Uterus (tissue), 4 donors: ENCODE data around the gene LTBP1. TPM values are rescaled to one million over a fixed set of nuclear protein-coding genes. Genes with fewer than 3 reads are reported as not detected.

Experiments
- DNase-seq, 2 donors: peaks; one replicate each; pipeline ENCODE4 v3.0.0-alpha.2; 2019 to 2020
- H3K27ac ChIP-seq, 2 donors: fragments of 200-600 bp; sonication (generic); 1 replicate in 1 of 2; 2 replicates in 1 of 2; pipeline ENCODE4 v1.5.1; 2016 to 2018
- H3K27me3 ChIP-seq, 2 donors: fragments of 200-600 bp; sonication (generic); one replicate each; pipeline ENCODE4 v1.5.1; 2018 to 2019; ENCODE audit warnings: control low read depth in 1 of 2
- H3K36me3 ChIP-seq, 2 donors: fragments of 200-600 bp; sonication (generic); one replicate each; pipeline ENCODE4 v1.5.1; 2019; ENCODE audit warnings: control low read depth in 1 of 2
- H3K4me1 ChIP-seq, 2 donors: fragments of 200-600 bp; sonication (generic); one replicate each; pipeline ENCODE4 v1.5.1; 2018 to 2019; ENCODE audit warnings: control low read depth in 1 of 2
- H3K4me3 ChIP-seq, 2 donors: fragments of 200-600 bp; sonication (generic); 1 replicate in 1 of 2; 2 replicates in 1 of 2; pipeline ENCODE4 v1.5.1; 2018 to 2019; ENCODE audit warnings: mild to moderate bottlenecking in 1 of 2
- H3K9me3 ChIP-seq, 2 donors: fragments of 200-600 bp; sonication (generic); one replicate each; pipeline ENCODE4 v1.5.1; 2019; ENCODE audit warnings: control low read depth in 1 of 2
- CTCF ChIP-seq, 4 experiments: fragments of 200-600 bp in 2 of 4; fragments of 450-650 bp in 2 of 4; sonication (generic) in 2 of 4; IDR thresholded peaks; one replicate each; pipeline ENCODE4 v1.5.1; 2016 to 2019; ENCODE audit warnings: antibody characterized with exemption in 4 of 4, mild to moderate bottlenecking in 2 of 4, moderate library complexity in 1 of 4
- POLR2A ChIP-seq, 2 donors: fragments of 450-650 bp; IDR thresholded peaks; one replicate each; pipeline ENCODE4 v1.6.1; 2016; ENCODE audit warnings: antibody characterized with exemption in 2 of 2, mild to moderate bottlenecking in 1 of 2, moderate library complexity in 1 of 2
- intact Hi-C: fragments of 100-400 bp; cut with DNase I; formaldehyde crosslinking; loops from one replicate; pipeline ENCODE4 v1.15.1; 2023; ENCODE audit warnings: low total_unique reads
- total RNA-seq, 4 donors: library from RNA; depleted of rRNA in 3 of 4; stranded (reverse); fragments of >200 nt in 3 of 4; gene quantifications; one replicate each; pipeline versions ENCODE4 v1.1.0 to v1.2.4, GENCODE V29; 2014 to 2023
- donor health status: DM: yes; HTN: yes; CAD: no.

Gene LTBP1
- total RNA-seq, 4 donors from 2014 or later = 72.5 to 322 (median 92.2) TPM

GRCh38 chr2:33108483-33109443 is 162.0 kb downstream of the LTBP1 start:
- TF ChIP-seq POLR2A (IDR thresholded peaks at IDR 0.05) (no peak), CTCF (IDR thresholded peaks at IDR 0.05) (no peak)
- H3K4me1 ChIP-seq = no peaks in the 10 kb centered on the region
- intact Hi-C loops = no loop called here
- no peak overlapping the region for H3K27ac ChIP-seq
- H3K9me3 ChIP-seq = no peaks in the 10 kb centered on the region
- H3K27me3 ChIP-seq = no peaks in the 10 kb centered on the region
- H3K4me3 ChIP-seq = no peak overlapping the region
- H3K36me3 ChIP-seq = no peaks in the 10 kb centered on the region
- no peak for DNase-seq

- H3K9me3 ChIP-seq = no peaks in the 10 kb centered on the region
- no peaks in the 10 kb centered on the region for H3K36me3 ChIP-seq
- TF ChIP-seq POLR2A (IDR thresholded peaks at IDR 0.05) = no peak
- TF ChIP-seq CTCF (IDR thresholded peaks at IDR 0.05) = no peak
- DNase-seq = no peak
- H3K27me3 ChIP-seq = no peaks in the 10 kb centered on the region
- no peaks in the 10 kb centered on the region for H3K4me1 ChIP-seq
- no peak overlapping the region for H3K4me3 ChIP-seq
- intact Hi-C loops = no loop called here
- H3K27ac ChIP-seq = no peak overlapping the region
Measured at GRCh38 chr2:33110461-33110860, 163.7 kb downstream of the LTBP1 start.

GRCh38 chr2:33111002-33111446 is 164.3 kb downstream of the LTBP1 start:
- Histone ChIP-seq H3K4me1 (no peaks in the 10 kb centered on the region), H3K27me3 (no peaks in the 10 kb centered on the region), H3K36me3 (no peaks in the 10 kb centered on the region), H3K27ac (no peak overlapping the region), H3K4me3 (no peak overlapping the region), H3K9me3 (no peaks in the 10 kb centered on the region)
- DNase-seq = no peak
- TF ChIP-seq CTCF (IDR thresholded peaks at IDR 0.05) (no peak), POLR2A (IDR thresholded peaks at IDR 0.05) (no peak)
- intact Hi-C loops = no loop called here

GRCh38 chr2:33115196-33115595 is 168.4 kb downstream of the LTBP1 start:
- no peaks in the 10 kb centered on the region for H3K27me3 ChIP-seq
- no peak for TF ChIP-seq CTCF (IDR thresholded peaks at IDR 0.05)
- TF ChIP-seq POLR2A (IDR thresholded peaks at IDR 0.05) = no peak
- DNase-seq = no peak
- intact Hi-C loops = no loop called here
- H3K36me3 ChIP-seq = no peaks in the 10 kb centered on the region
- H3K27ac ChIP-seq = no peak overlapping the region
- H3K4me3 ChIP-seq = no peak overlapping the region
- no peaks in the 10 kb centered on the region for H3K4me1 ChIP-seq
- no peaks in the 10 kb centered on the region for H3K9me3 ChIP-seq

- H3K27ac ChIP-seq = no peak overlapping the region
- H3K4me1 ChIP-seq = no peaks in the 10 kb centered on the region
- no peaks in the 10 kb centered on the region for H3K27me3 ChIP-seq
- intact Hi-C loops = no loop called here
- DNase-seq = no peak
- TF ChIP-seq CTCF (IDR thresholded peaks at IDR 0.05) = no peak
- TF ChIP-seq POLR2A (IDR thresholded peaks at IDR 0.05) = no peak
- H3K9me3 ChIP-seq = no peaks in the 10 kb centered on the region
- no peak overlapping the region for H3K4me3 ChIP-seq
- H3K36me3 ChIP-seq = no peaks in the 10 kb centered on the region
Measured at GRCh38 chr2:33115728-33116127, 169.0 kb downstream of the LTBP1 start.
